ENCODE results near the gene C2CD2.

DNA sequence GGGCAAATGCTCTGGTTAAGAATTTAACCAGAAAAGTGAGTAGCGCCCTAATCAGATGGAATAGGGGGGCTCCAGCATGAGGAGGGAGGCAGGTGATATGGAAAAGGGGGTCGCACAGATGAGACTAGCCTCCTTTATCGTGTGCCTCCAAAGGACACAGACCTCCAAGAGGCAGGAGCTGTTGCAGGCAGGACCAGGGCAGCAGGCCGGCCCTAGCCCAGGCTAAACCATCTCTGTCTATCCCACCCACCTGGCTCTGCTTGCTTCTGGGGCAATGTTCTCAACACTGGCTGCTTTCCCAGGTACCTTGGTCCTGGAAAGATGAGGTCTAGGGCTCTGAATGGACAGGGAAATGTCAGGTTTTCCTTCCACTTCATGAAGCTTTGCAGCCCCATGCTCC, 36.3 kb downstream of the C2CD2 start:
- TF ChIP-seq, protein P1, sequence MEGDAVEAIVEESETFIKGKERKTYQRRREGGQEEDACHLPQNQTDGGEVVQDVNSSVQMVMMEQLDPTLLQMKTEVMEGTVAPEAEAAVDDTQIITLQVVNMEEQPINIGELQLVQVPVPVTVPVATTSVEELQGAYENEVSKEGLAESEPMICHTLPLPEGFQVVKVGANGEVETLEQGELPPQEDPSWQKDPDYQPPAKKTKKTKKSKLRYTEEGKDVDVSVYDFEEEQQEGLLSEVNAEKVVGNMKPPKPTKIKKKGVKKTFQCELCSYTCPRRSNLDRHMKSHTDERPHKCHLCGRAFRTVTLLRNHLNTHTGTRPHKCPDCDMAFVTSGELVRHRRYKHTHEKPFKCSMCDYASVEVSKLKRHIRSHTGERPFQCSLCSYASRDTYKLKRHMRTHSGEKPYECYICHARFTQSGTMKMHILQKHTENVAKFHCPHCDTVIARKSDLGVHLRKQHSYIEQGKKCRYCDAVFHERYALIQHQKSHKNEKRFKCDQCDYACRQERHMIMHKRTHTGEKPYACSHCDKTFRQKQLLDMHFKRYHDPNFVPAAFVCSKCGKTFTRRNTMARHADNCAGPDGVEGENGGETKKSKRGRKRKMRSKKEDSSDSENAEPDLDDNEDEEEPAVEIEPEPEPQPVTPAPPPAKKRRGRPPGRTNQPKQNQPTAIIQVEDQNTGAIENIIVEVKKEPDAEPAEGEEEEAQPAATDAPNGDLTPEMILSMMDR (conservative IDR thresholded peaks at IDR 0.05 in 1 of 2, IDR thresholded peaks at IDR 0.05 in 1 of 2; ENCODE audit: low read depth in 1 of 2, low read length in 2 of 2): no peak
- TF ChIP-seq EZH2 (IDR thresholded peaks at IDR 0.05; ENCODE audit: low read length, missing control alignments): no peak
